Measurements from ENCODE around the gene SRPK1. TPM values are rescaled to one million over a fixed set of nuclear protein-coding genes. Genes with fewer than 3 reads are reported as not detected.
A peak's percentile ranks its signal among the peaks of the same experiment; 100 is the strongest.

Gene SRPK1
- 10 to 100 TPM; 86.2 to 98.5 TPM for total RNA-seq
- polyA plus RNA-seq (2013, experiment 1 of 2) = 56.8 TPM
- polyA plus RNA-seq (2013, experiment 2 of 2) = 54.6 TPM
- long read RNA-seq, experiment 1, full-length matches to known transcripts = 1 of 23 reads
- long read RNA-seq, experiment 1, partial matches to known transcripts = 4 of 23 reads
- long read RNA-seq, experiment 1, other reads (novel, unspliced or antisense) = 18 of 23 reads
- long read RNA-seq, experiment 2, full-length matches to known transcripts = 107 of 148 reads
- long read RNA-seq, experiment 2, partial matches to known transcripts = 13 of 148 reads
- long read RNA-seq, experiment 2, other reads (novel, unspliced or antisense) = 28 of 148 reads
- long read RNA-seq, experiment 3, full-length matches to known transcripts = 151 of 216 reads
- long read RNA-seq, experiment 3, partial matches to known transcripts = 33 of 216 reads
- long read RNA-seq, experiment 3, other reads (novel, unspliced or antisense) = 32 of 216 reads
- long read RNA-seq, experiment 4, full-length matches to known transcripts = 12 of 48 reads
- long read RNA-seq, experiment 4, partial matches to known transcripts = 10 of 48 reads
- long read RNA-seq, experiment 4, other reads (novel, unspliced or antisense) = 26 of 48 reads

GRCh38 chr6:35920793-35921732 lies at the start of gene SRPK1:
TSS of gene SRPK1 (minus strand) at chr6:35921098. CDS start at chr6:35921056, 42 bp downstream.
- Histone ChIP-seq H3K9me3 (ENCODE audit: control insufficient read depth, low read length) (no peaks in the 10 kb centered on the region), H3K27ac (ENCODE audit: low read depth, low read length) (no peak within 1 kb of the TSS), H3K9ac (ENCODE audit: extremely low read depth, low read length, poor library complexity, severe bottlenecking) (peak within 1 kb of the TSS; percentile 59), H3K4me3 (ENCODE audit: low read length) (peak within 1 kb of the TSS; percentile 95), H3K4me1 (ENCODE audit: control insufficient read depth, insufficient read depth, low read length) (no peaks in the 10 kb centered on the region), H3K36me3 (ENCODE audit: control insufficient read depth, insufficient read depth, low read length) (peaks cover 19% of the 10 kb centered on the region), H3K27me3 (ENCODE audit: control insufficient read depth, insufficient read depth, low read length, poor library complexity, severe bottlenecking) (no peaks in the 10 kb centered on the region)
- Mint-ChIP-seq H3K36me3 (ENCODE audit: low read depth) (peaks cover 10% of the 10 kb centered on the region), H3K4me1 (peaks cover 16% of the 10 kb centered on the region), H3K27me3 (ENCODE audit: insufficient read depth) (no peaks in the 10 kb centered on the region), H3K4me3 (peak within 1 kb of the TSS; percentile 100), H3K9me3 (no peaks in the 10 kb centered on the region), H3K27ac (peak within 1 kb of the TSS; percentile 98)
- DNase-seq = peak; percentile 98
- 0% methylated on average over 34 to 68 of the region's 69 CpGs for WGBS, 2 experiments (ENCODE audit: insufficient coverage in 1 of 2, insufficient read length in 1 of 2)
- TF ChIP-seq, protein P1, sequence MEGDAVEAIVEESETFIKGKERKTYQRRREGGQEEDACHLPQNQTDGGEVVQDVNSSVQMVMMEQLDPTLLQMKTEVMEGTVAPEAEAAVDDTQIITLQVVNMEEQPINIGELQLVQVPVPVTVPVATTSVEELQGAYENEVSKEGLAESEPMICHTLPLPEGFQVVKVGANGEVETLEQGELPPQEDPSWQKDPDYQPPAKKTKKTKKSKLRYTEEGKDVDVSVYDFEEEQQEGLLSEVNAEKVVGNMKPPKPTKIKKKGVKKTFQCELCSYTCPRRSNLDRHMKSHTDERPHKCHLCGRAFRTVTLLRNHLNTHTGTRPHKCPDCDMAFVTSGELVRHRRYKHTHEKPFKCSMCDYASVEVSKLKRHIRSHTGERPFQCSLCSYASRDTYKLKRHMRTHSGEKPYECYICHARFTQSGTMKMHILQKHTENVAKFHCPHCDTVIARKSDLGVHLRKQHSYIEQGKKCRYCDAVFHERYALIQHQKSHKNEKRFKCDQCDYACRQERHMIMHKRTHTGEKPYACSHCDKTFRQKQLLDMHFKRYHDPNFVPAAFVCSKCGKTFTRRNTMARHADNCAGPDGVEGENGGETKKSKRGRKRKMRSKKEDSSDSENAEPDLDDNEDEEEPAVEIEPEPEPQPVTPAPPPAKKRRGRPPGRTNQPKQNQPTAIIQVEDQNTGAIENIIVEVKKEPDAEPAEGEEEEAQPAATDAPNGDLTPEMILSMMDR (conservative IDR thresholded peaks at IDR 0.05) = peak; percentile 21

GRCh38 chr6:35970181-35970580 lies 49.3 kb upstream of the SRPK1 start:
- H3K9me3 ChIP-seq (ENCODE audit: control insufficient read depth, low read length) = no peaks in the 10 kb centered on the region
- no peak overlapping the region for H3K4me3 Mint-ChIP-seq
- no peak for DNase-seq
- no peaks in the 10 kb centered on the region for H3K27me3 ChIP-seq (ENCODE audit: control insufficient read depth, insufficient read depth, low read length, poor library complexity, severe bottlenecking)
- H3K9me3 Mint-ChIP-seq = no peaks in the 10 kb centered on the region
- H3K27ac Mint-ChIP-seq = no peak overlapping the region
- no peak overlapping the region for H3K9ac ChIP-seq (ENCODE audit: extremely low read depth, low read length, poor library complexity, severe bottlenecking)
- TF ChIP-seq, protein P1 (conservative IDR thresholded peaks at IDR 0.05) = no peak
- H3K36me3 ChIP-seq (ENCODE audit: control insufficient read depth, insufficient read depth, low read length) = no peaks in the 10 kb centered on the region
- H3K4me1 Mint-ChIP-seq = peaks cover 6% of the 10 kb centered on the region
- no peak overlapping the region for H3K4me3 ChIP-seq (ENCODE audit: low read length)
- H3K36me3 Mint-ChIP-seq (ENCODE audit: low read depth) = no peaks in the 10 kb centered on the region
- WGBS, 2 experiments (ENCODE audit: insufficient coverage in 1 of 2, insufficient read length in 1 of 2) = 82 to 98% methylated on average over 1 to 4 of the region's 4 CpGs
- H3K4me1 ChIP-seq (ENCODE audit: control insufficient read depth, insufficient read depth, low read length) = no peaks in the 10 kb centered on the region
- peaks cover 2% of the 10 kb centered on the region for H3K27me3 Mint-ChIP-seq (ENCODE audit: insufficient read depth)
- H3K27ac ChIP-seq (ENCODE audit: low read depth, low read length) = no peak overlapping the region

- no peak overlapping the region for H3K27ac ChIP-seq (ENCODE audit: low read depth, low read length)
- H3K36me3 ChIP-seq (ENCODE audit: control insufficient read depth, insufficient read depth, low read length) = no peaks in the 10 kb centered on the region
- no peak overlapping the region for H3K9ac ChIP-seq (ENCODE audit: extremely low read depth, low read length, poor library complexity, severe bottlenecking)
- no peak overlapping the region for H3K4me3 Mint-ChIP-seq
- H3K27me3 ChIP-seq (ENCODE audit: control insufficient read depth, insufficient read depth, low read length, poor library complexity, severe bottlenecking) = no peaks in the 10 kb centered on the region
- H3K9me3 Mint-ChIP-seq = no peaks in the 10 kb centered on the region
- TF ChIP-seq, protein P1 (conservative IDR thresholded peaks at IDR 0.05) = no peak
- no peaks in the 10 kb centered on the region for H3K36me3 Mint-ChIP-seq (ENCODE audit: low read depth)
- H3K4me3 ChIP-seq (ENCODE audit: low read length) = no peak overlapping the region
- no peak for DNase-seq
- peaks cover 6% of the 10 kb centered on the region for H3K4me1 Mint-ChIP-seq
- no peak overlapping the region for H3K27ac Mint-ChIP-seq
- no peaks in the 10 kb centered on the region for H3K9me3 ChIP-seq (ENCODE audit: control insufficient read depth, low read length)
- H3K27me3 Mint-ChIP-seq (ENCODE audit: insufficient read depth) = peaks cover 2% of the 10 kb centered on the region
- H3K4me1 ChIP-seq (ENCODE audit: control insufficient read depth, insufficient read depth, low read length) = no peaks in the 10 kb centered on the region
These were observed 48.7 kb upstream of the SRPK1 start for GRCh38 chr6:35969646-35970045.
